NCI-H774 (cell line): ENCODE data around the gene TRAF4.
"Not testable (repeated sequence)": the region's sequence is repeated elsewhere in the genome, so short reads cannot be mapped to it uniquely, and the experiment has no call there.

Experiments
- DNase-seq: peaks from one replicate; lab custom pipeline; 2025; lab: John Stamatoyannopoulos, UW

The TRAF4 gene

GRCh38 chr17:28733346-28733745, 10.5 kb upstream of the TRAF4 start:
- DNase-seq, result no peak

GRCh38 chr17:28734712-28735241, 9.0 kb upstream of the TRAF4 start:
- DNase-seq, result no peak

GRCh38 chr17:28735242-28735722, 8.5 kb upstream of the TRAF4 start:
- DNase-seq, result no peak

GRCh38 chr17:28735913-28736769, 7.7 kb upstream of the TRAF4 start:
- DNase-seq, result not testable (repeated sequence)

- DNase-seq, result no peak
Measured at GRCh38 chr17:28737316-28737715, 6.5 kb upstream of the TRAF4 start.

- DNase-seq, result no peak
Measured at GRCh38 chr17:28737770-28738679, 5.8 kb upstream of the TRAF4 start.

- no peak for DNase-seq
Measured at GRCh38 chr17:28738680-28739384, 5.0 kb upstream of the TRAF4 start.

GRCh38 chr17:28740406-28741357, 3.1 kb upstream of the TRAF4 start:
- no peak for DNase-seq

GRCh38 chr17:28741358-28742349, 2.2 kb upstream of the TRAF4 start:
- no peak for DNase-seq

GRCh38 chr17:28744104-28744971, 527 bp downstream of the TRAF4 start:
- peak; percentile 42 for DNase-seq

GRCh38 chr17:28744972-28745785, 1.4 kb downstream of the TRAF4 start:
- peak; percentile 22 for DNase-seq

- DNase-seq, result no peak
Measured at GRCh38 chr17:28745786-28746411, 2.1 kb downstream of the TRAF4 start.

GRCh38 chr17:28746611-28747050, 2.8 kb downstream of the TRAF4 start:
- DNase-seq, result peak; percentile 53

- no peak for DNase-seq
Measured at GRCh38 chr17:28747051-28747691, 3.4 kb downstream of the TRAF4 start.

GRCh38 chr17:28747801-28748750, 4.3 kb downstream of the TRAF4 start:
- DNase-seq, result no peak
